K562 (cell line): ENCODE results near the gene NDOR1. TPM values are rescaled to one million over a fixed set of nuclear protein-coding genes. Genes with fewer than 3 reads are reported as not detected.
A peak's percentile ranks its signal among the peaks of the same experiment; 100 is the strongest.

Experiments
- MGA ChIP-seq: fragments of 450-650 bp; IDR thresholded peaks from 2 replicates; pipeline ENCODE4 v1.6.1; 2016; ENCODE audit warnings: mild to moderate bottlenecking, moderate library complexity
- polyA plus RNA-seq, 8 experiments: library from polyadenylated mRNA; depleted of rRNA in 4 of 8; stranded (reverse) in 5 of 8; unstranded in 3 of 8; fragments of >200 nt; fragmentation: Nextera tagmentation in 2 of 8; fragmentation: Illumina TruSeq in 1 of 8; extraction: Ambion mirVana in 2 of 8; extraction: Trizol in 1 of 8; gene quantifications; 2 replicates each; pipeline versions ENCODE4 v1.2.1 to v1.2.3, GENCODE V29; 2011 to 2014; ENCODE audit warnings: inconsistent platforms in 1 of 8, missing spikeins in 1 of 8
- total RNA-seq, 7 experiments: library from RNA; depleted of rRNA in 6 of 7; stranded (reverse); fragments of >200 nt in 6 of 7; fragmentation: Illumina TruSeq in 2 of 7; extraction: Trizol in 2 of 7; gene quantifications; 2 replicates each; pipeline versions ENCODE4 v1.2.1 to v1.2.3, GENCODE V29; 2011 to 2021; ENCODE audit warnings: low replicate concordance in 1 of 7

Gene NDOR1
- total and polyA plus RNA-seq, 9 of the 15 experiments (the other 6 are each of a cell fraction or from before 2014, with no cell fraction given), result 0.06 to 36.9 (median 6.9) TPM

GRCh38 chr9:137168573-137168903 is 37.0 kb upstream of the NDOR1 start (continued):
- TF ChIP-seq MGA, result peak; percentile 40; the same call in 1 of the 2 replicates
